OCI-LY7 (cell line): ENCODE data around the gene C2orf42. TPM values are rescaled to one million over a fixed set of nuclear protein-coding genes. Genes with fewer than 3 reads are reported as not detected.

Source experiments
- BruUV-seq: library from RNA; stranded (reverse); fragments of 400-500 nt; replicated peaks from 2 replicates; lab custom pipeline; 2021; lab: Mats Ljungman, UMichigan
- CTCF ChIA-PET: fragments of 300-600 bp; sonication (Branson Sonifier 250); formaldehyde crosslinking; loops from one replicate; lab custom pipeline; 2022; ENCODE audit warnings: antibody characterized with exemption; ENCODE audit not compliant: unreplicated experiment; lab: Charles Lee
- POLR2A ChIA-PET: fragments of 300-600 bp; sonication (Branson Sonifier 250); formaldehyde crosslinking; loops from one replicate; lab custom pipeline; 2022; ENCODE audit warnings: antibody characterized with exemption; lab: Charles Lee
- DNase-seq: peaks from one replicate; pipeline ENCODE4 v3.0.0-alpha.2; 2015; ENCODE audit warnings: low spot score
- H2AFZ ChIP-seq: fragments of 200-600 bp; sonication (generic), shearing (Covaris generic); 2 replicates; pipeline ENCODE4 v1.6.1; 2014; ENCODE audit warnings: mild to moderate bottlenecking, antibody characterized with exemption, low read length, moderate library complexity
- H3K27ac ChIP-seq: fragments of 200-600 bp; sonication (generic); 2 replicates; pipeline ENCODE4 v1.5.1; 2014; ENCODE audit warnings: mixed run types, low read depth, mild to moderate bottlenecking, moderate library complexity, low read length, inconsistent platforms; ENCODE audit not compliant: poor library complexity, severe bottlenecking
- H3K36me3 ChIP-seq: fragments of 200-600 bp; sonication (generic); 2 replicates; pipeline ENCODE4 v1.6.1; 2014; ENCODE audit warnings: mild to moderate bottlenecking, antibody characterized with exemption, low read length, moderate library complexity, mixed read lengths; ENCODE audit not compliant: insufficient read depth
- H3K4me1 ChIP-seq: fragments of 200-600 bp; sonication (generic); 2 replicates; pipeline ENCODE4 v1.5.1; 2014; ENCODE audit warnings: mild to moderate bottlenecking, low read length; ENCODE audit not compliant: insufficient read depth, poor library complexity, severe bottlenecking
- H3K4me2 ChIP-seq: fragments of 200-600 bp; sonication (generic); 2 replicates; pipeline ENCODE4 v1.6.1; 2014; ENCODE audit warnings: mild to moderate bottlenecking, low read length
- H3K4me3 ChIP-seq: fragments of 200-600 bp; sonication (generic); 2 replicates; pipeline ENCODE4 v1.5.1; 2014; ENCODE audit warnings: mild to moderate bottlenecking, low read depth, low read length; ENCODE audit not compliant: poor library complexity, severe bottlenecking
- H3K79me2 ChIP-seq: fragments of 200-600 bp; sonication (generic); 2 replicates; pipeline ENCODE4 v1.6.1; 2016; ENCODE audit warnings: low read depth, mild to moderate bottlenecking, low read length, moderate library complexity, mixed read lengths; ENCODE audit not compliant: insufficient read depth
- H3K9me2 ChIP-seq: fragments of 200-600 bp; sonication (generic); 2 replicates; pipeline ENCODE4 v1.6.1; 2016; ENCODE audit warnings: mild to moderate bottlenecking, low read length, mixed read lengths; ENCODE audit not compliant: insufficient read depth
- H3K9me3 ChIP-seq: fragments of 200-600 bp; sonication (generic); 2 replicates; pipeline ENCODE4 v1.6.1; 2014; ENCODE audit warnings: mild to moderate bottlenecking, mixed run types, low read length, mixed read lengths
- H4K20me1 ChIP-seq: fragments of 200-600 bp; sonication (generic); 2 replicates; pipeline ENCODE4 v1.6.1; 2014; ENCODE audit warnings: mild to moderate bottlenecking, antibody characterized with exemption, low read length, moderate library complexity, mixed read lengths; ENCODE audit not compliant: insufficient read depth
- EZH2phosphoT487 ChIP-seq: fragments of 200-600 bp; sonication (generic); IDR thresholded peaks from 2 replicates; pipeline ENCODE4 v1.6.1; 2018; ENCODE audit warnings: low read depth, borderline replicate concordance, mild to moderate bottlenecking, mixed run types, antibody characterized with exemption, low read length, moderate library complexity, mixed read lengths
- intact Hi-C: fragments of 100-400 bp; cut with micrococcal nuclease; formaldehyde crosslinking; loops from one replicate; pipeline ENCODE4 v1.10.0; 2022; ENCODE audit not compliant: unreplicated experiment
- total RNA-seq, 2 experiments: library from RNA; depleted of rRNA in 1 of 2; stranded (reverse); fragments of >200 nt in 1 of 2; shearing (Covaris generic) in 1 of 2; gene quantifications; 2 replicates each; pipeline ENCODE4 v1.2.3, GENCODE V29; 2014 to 2022
- TF ChIP-seq, protein P1 (sequence below): fragments of 200-600 bp; sonication (generic); conservative IDR thresholded peaks from 2 replicates; pipeline ENCODE4 v1.5.1; 2014; ENCODE audit warnings: mild to moderate bottlenecking, antibody characterized with exemption, low read length, moderate library complexity, mixed read lengths

The C2orf42 gene
- total RNA-seq, 2 experiments from 2014 or later = 19.0 to 24.5 TPM

- Histone ChIP-seq H3K79me2 (no peaks in the 10 kb centered on the region), H3K27ac (no peak overlapping the region), H3K4me3 (no peak overlapping the region), H3K36me3 (peaks cover 79% of the 10 kb centered on the region), H3K4me1 (no peaks in the 10 kb centered on the region), H3K4me2 (no peak overlapping the region), H3K9me2 (no peaks in the 10 kb centered on the region), H2AFZ (no peak overlapping the region), H4K20me1 (no peaks in the 10 kb centered on the region), H3K9me3 (no peaks in the 10 kb centered on the region)
- ChIA-PET POLR2A (no interaction called here), CTCF (no interaction called here)
- intact Hi-C loops = no loop called here
- TF ChIP-seq, protein P1, sequence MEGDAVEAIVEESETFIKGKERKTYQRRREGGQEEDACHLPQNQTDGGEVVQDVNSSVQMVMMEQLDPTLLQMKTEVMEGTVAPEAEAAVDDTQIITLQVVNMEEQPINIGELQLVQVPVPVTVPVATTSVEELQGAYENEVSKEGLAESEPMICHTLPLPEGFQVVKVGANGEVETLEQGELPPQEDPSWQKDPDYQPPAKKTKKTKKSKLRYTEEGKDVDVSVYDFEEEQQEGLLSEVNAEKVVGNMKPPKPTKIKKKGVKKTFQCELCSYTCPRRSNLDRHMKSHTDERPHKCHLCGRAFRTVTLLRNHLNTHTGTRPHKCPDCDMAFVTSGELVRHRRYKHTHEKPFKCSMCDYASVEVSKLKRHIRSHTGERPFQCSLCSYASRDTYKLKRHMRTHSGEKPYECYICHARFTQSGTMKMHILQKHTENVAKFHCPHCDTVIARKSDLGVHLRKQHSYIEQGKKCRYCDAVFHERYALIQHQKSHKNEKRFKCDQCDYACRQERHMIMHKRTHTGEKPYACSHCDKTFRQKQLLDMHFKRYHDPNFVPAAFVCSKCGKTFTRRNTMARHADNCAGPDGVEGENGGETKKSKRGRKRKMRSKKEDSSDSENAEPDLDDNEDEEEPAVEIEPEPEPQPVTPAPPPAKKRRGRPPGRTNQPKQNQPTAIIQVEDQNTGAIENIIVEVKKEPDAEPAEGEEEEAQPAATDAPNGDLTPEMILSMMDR = no peak
- no peak for DNase-seq
- BruUV-seq = no TSS peak
Observed at GRCh38 chr2:70211595-70211994, 20.8 kb upstream of the C2orf42 start.

DNA sequence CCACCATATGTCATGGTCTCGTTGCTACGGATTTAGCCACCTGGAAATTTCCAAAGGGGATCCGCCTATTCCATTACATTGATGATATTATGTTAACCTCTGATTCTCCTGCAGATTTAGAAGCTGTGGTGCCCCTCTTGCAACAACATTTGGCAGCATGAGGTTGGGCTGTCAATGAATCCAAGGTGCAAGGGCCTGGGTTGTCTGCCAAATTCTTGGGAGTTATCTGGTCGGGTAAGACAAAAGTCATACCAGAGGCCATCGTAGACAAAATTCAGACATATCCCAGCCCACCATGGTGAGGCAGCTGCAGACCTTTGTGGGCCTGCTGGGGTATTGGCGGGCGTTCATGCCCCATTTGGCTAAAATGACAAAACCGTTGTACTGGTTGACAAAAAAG is 13.6 kb upstream of the C2orf42 start:
- no peak overlapping the region for H2AFZ ChIP-seq
- no peak for DNase-seq
- CTCF ChIA-PET = no interaction called here
- H3K4me1 ChIP-seq = no peaks in the 10 kb centered on the region
- BruUV-seq = no TSS peak
- peaks cover 10% of the 10 kb centered on the region; the same call in 1 of the 2 replicates for H3K36me3 ChIP-seq
- POLR2A ChIA-PET = no interaction called here
- no peaks in the 10 kb centered on the region for H3K9me2 ChIP-seq
- H4K20me1 ChIP-seq = no peaks in the 10 kb centered on the region
- no peaks in the 10 kb centered on the region for H3K79me2 ChIP-seq
- TF ChIP-seq, protein P1 = no peak
- no peak for TF ChIP-seq EZH2phosphoT487
- H3K9me3 ChIP-seq = no peaks in the 10 kb centered on the region
- H3K4me2 ChIP-seq = no peak overlapping the region
- H3K27ac ChIP-seq = no peak overlapping the region
- intact Hi-C loops = no loop called here
- H3K4me3 ChIP-seq = no peak overlapping the region

GRCh38 chr2:70203086-70203485 is 12.3 kb upstream of the C2orf42 start:
- ChIA-PET CTCF (no interaction called here), POLR2A (interaction anchor here (0.8 kb wide), 1 partner anchor 359 kb away, joined by 3 read pairs; no protein-coding TSS in a partner anchor)
- no peak for DNase-seq
- Histone ChIP-seq H3K4me2 (no peak overlapping the region), H3K9me2 (no peaks in the 10 kb centered on the region), H3K4me3 (no peak overlapping the region), H3K27ac (no peak overlapping the region), H3K36me3 (peaks cover 1% of the 10 kb centered on the region; the same call in 1 of the 2 replicates), H3K79me2 (no peaks in the 10 kb centered on the region), H2AFZ (no peak overlapping the region), H3K4me1 (no peaks in the 10 kb centered on the region), H3K9me3 (no peaks in the 10 kb centered on the region), H4K20me1 (no peaks in the 10 kb centered on the region)
- intact Hi-C loops = no loop called here
- TF ChIP-seq EZH2phosphoT487 = no peak
- TF ChIP-seq, protein P1 = no peak
- no TSS peak for BruUV-seq
